Activated B cell treated with CpG ODN at 0.5 μM for 24 hours (primary cell): ENCODE results near the gene TCFL5. TPM values are rescaled to one million over a fixed set of nuclear protein-coding genes. Genes with fewer than 3 reads are reported as not detected.
"Not testable (repeated sequence)": the region's sequence is repeated elsewhere in the genome, so short reads cannot be mapped to it uniquely, and the experiment has no call there.

Experiments
- ATAC-seq: fragments of 200-7000 bp; cut with Tn5 transposase; one replicate; pipeline ENCODE4 v1.10.0; 2021; ENCODE audit warnings: low read depth, mild to moderate bottlenecking, moderate library complexity
- CTCF ChIA-PET: fragments of 350-600 bp; sonication (Branson Sonifier 250); formaldehyde crosslinking; loops from one replicate; lab custom pipeline; 2021; ENCODE audit warnings: antibody characterized with exemption; lab: Charles Lee
- POLR2A ChIA-PET: fragments of 350-600 bp; sonication (Branson Sonifier 250); formaldehyde crosslinking; loops from one replicate; lab custom pipeline; 2021; ENCODE audit warnings: antibody characterized with exemption; lab: Charles Lee
- DNase-seq: peaks from one replicate; pipeline ENCODE4 v3.0.0; 2022
- H3K27ac Mint-ChIP-seq: one replicate; pipeline ENCODE4 v1.8.0; 2020; ENCODE audit warnings: mixed read lengths
- H3K27me3 Mint-ChIP-seq: one replicate; pipeline ENCODE4 v1.8.0; 2021; ENCODE audit warnings: mixed read lengths
- H3K36me3 Mint-ChIP-seq: one replicate; pipeline ENCODE4 v1.8.0; 2021; ENCODE audit warnings: low read depth, mixed read lengths
- H3K4me1 Mint-ChIP-seq: one replicate; pipeline ENCODE4 v1.8.0; 2021; ENCODE audit warnings: mixed read lengths
- H3K4me3 Mint-ChIP-seq: one replicate; pipeline ENCODE4 v1.8.0; 2020; ENCODE audit warnings: mild to moderate bottlenecking, mixed read lengths
- H3K9me3 Mint-ChIP-seq: one replicate; pipeline ENCODE4 v1.8.0; 2020; ENCODE audit warnings: mixed read lengths
- intact Hi-C: fragments of 100-400 bp; cut with micrococcal nuclease; formaldehyde crosslinking; loops from one replicate; pipeline ENCODE4 v1.15.1; 2024
- total RNA-seq: library from RNA; stranded (reverse); gene quantifications from 2 replicates; pipeline ENCODE4 v1.2.3, GENCODE V29; 2022
- TF ChIP-seq, protein P1 (sequence below): fragments of 200-600 bp; IDR thresholded peaks from one replicate; pipeline ENCODE4 v1.8.0; 2022; ENCODE audit warnings: antibody characterized with exemption, mild to moderate bottlenecking

The TCFL5 gene
- total RNA-seq, 1 donor from 2014 or later, result 54.5 TPM

GRCh38 chr20:62855120-62855519 lies 6.5 kb downstream of the TCFL5 start:
- ChIA-PET CTCF (no interaction called here), POLR2A (no interaction called here)
- no peak for ATAC-seq
- TF ChIP-seq, protein P1, sequence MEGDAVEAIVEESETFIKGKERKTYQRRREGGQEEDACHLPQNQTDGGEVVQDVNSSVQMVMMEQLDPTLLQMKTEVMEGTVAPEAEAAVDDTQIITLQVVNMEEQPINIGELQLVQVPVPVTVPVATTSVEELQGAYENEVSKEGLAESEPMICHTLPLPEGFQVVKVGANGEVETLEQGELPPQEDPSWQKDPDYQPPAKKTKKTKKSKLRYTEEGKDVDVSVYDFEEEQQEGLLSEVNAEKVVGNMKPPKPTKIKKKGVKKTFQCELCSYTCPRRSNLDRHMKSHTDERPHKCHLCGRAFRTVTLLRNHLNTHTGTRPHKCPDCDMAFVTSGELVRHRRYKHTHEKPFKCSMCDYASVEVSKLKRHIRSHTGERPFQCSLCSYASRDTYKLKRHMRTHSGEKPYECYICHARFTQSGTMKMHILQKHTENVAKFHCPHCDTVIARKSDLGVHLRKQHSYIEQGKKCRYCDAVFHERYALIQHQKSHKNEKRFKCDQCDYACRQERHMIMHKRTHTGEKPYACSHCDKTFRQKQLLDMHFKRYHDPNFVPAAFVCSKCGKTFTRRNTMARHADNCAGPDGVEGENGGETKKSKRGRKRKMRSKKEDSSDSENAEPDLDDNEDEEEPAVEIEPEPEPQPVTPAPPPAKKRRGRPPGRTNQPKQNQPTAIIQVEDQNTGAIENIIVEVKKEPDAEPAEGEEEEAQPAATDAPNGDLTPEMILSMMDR, result no peak
- Mint-ChIP-seq H3K4me3 (no peak overlapping the region), H3K4me1 (peaks cover 29% of the 10 kb centered on the region), H3K27me3 (no peaks in the 10 kb centered on the region), H3K9me3 (no peaks in the 10 kb centered on the region), H3K27ac (no peak overlapping the region), H3K36me3 (peaks cover 69% of the 10 kb centered on the region)
- intact Hi-C loops, result no loop called here
- no peak for DNase-seq

- ChIA-PET CTCF (no interaction called here), POLR2A (interaction anchor here (0.8 kb wide), 1 partner anchor 14 kb away, joined by 3 read pairs; no protein-coding TSS in a partner anchor)
- no peaks in the 10 kb centered on the region for H3K9me3 Mint-ChIP-seq
- H3K36me3 Mint-ChIP-seq, result peaks cover 68% of the 10 kb centered on the region
- no peak overlapping the region for H3K4me3 Mint-ChIP-seq
- no peak overlapping the region for H3K27ac Mint-ChIP-seq
- no peaks in the 10 kb centered on the region for H3K27me3 Mint-ChIP-seq
- no peak for DNase-seq
- intact Hi-C loops, result no loop called here
- no peak for ATAC-seq
- H3K4me1 Mint-ChIP-seq, result peaks cover 19% of the 10 kb centered on the region
- TF ChIP-seq, protein P1, result no peak
These were observed 7.5 kb downstream of the TCFL5 start for GRCh38 chr20:62854121-62854520.

GRCh38 chr20:62853304-62853703 lies 8.3 kb downstream of the TCFL5 start:
- H3K27me3 Mint-ChIP-seq, DNase-seq, CTCF ChIA-PET, H3K9me3 Mint-ChIP-seq, ATAC-seq, intact Hi-C loops, H3K27ac Mint-ChIP-seq, H3K4me3 Mint-ChIP-seq: not testable (repeated sequence)
- POLR2A ChIA-PET, result interaction anchor here (0.6 kb wide), 1 partner anchor 49 kb away, joined by 3 read pairs; the partner anchor contains the start of gene OGFR
- Mint-ChIP-seq H3K36me3 (peaks cover 65% of the 10 kb centered on the region), H3K4me1 (peaks cover 16% of the 10 kb centered on the region)

DNA sequence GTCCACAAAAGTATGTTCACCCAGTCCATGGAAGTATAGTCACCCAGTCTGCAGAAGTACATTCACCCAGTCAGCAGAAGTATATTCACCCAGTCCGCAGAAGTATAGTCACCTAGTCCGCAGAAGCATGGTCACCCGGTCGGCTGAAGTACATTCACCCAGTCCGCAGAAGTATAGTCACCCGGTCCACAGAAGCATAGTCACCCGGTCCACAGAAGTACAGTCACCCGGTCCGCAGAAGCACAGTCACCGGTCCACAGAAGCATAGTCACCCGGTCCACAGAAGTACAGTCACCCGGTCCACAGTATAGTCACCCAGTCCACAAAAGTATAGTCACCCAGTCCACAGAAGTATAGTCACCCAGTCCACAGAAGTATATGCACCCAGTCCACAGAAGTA lies 8.8 kb downstream of the TCFL5 start:
- peaks cover 66% of the 10 kb centered on the region for H3K36me3 Mint-ChIP-seq
- peaks cover 13% of the 10 kb centered on the region for H3K4me1 Mint-ChIP-seq
- no peak overlapping the region for H3K27ac Mint-ChIP-seq
- ChIA-PET CTCF (no interaction called here), POLR2A (interaction anchor here (0.6 kb wide), 1 partner anchor 48 kb away, joined by 3 read pairs; the partner anchor contains the start of gene OGFR)
- no peaks in the 10 kb centered on the region for H3K27me3 Mint-ChIP-seq
- intact Hi-C loops, result no loop called here
- DNase-seq (no peak), ATAC-seq (no peak)
- TF ChIP-seq, protein P1, result no peak
- no peak overlapping the region for H3K4me3 Mint-ChIP-seq
- no peaks in the 10 kb centered on the region for H3K9me3 Mint-ChIP-seq

DNA sequence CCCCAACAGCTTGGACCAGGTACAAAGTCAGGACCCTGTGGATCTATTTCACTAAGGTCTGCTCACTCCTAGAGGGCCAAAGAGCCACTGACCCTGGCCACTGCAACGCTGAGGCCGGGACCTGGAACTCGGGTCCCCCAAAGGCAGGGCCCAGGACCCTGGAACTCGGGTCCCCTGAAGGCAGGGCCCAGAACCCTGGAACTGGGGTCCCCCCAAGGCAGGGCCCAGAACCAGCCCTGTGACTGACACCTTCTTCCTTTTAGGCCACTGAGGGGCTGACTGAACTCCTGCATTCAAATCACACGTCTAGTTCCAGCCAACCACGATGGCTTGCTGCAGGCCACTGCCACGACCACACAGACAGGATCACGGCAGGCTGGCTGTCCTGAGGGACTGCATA lies 9.4 kb downstream of the TCFL5 start:
- Mint-ChIP-seq H3K27me3 (no peaks in the 10 kb centered on the region), H3K4me1 (peaks cover 8% of the 10 kb centered on the region), H3K9me3 (no peaks in the 10 kb centered on the region), H3K4me3 (no peak overlapping the region), H3K27ac (no peak overlapping the region), H3K36me3 (peaks cover 65% of the 10 kb centered on the region)
- POLR2A ChIA-PET, result no interaction called here
- ATAC-seq (no peak), DNase-seq (no peak)
- CTCF ChIA-PET, result no interaction called here
- intact Hi-C loops, result no loop called here
- TF ChIP-seq, protein P1, result no peak
